K562 treated with DMSO at 1 percent for 24 hours (cell line): ENCODE results near the gene ITSN1. TPM values are rescaled to one million over a fixed set of nuclear protein-coding genes. Genes with fewer than 3 reads are reported as not detected.

Experiments
- total RNA-seq: library from RNA; unstranded; fragments of 300-600 nt; gene quantifications from 2 replicates; pipeline ENCODE4 v1.2.3, GENCODE V29; 2022; ENCODE audit warnings: low read depth; ENCODE audit not compliant: insufficient read depth

Gene ITSN1
- 6.0 and 8.6 TPM in 2 replicates for total RNA-seq

DNA sequence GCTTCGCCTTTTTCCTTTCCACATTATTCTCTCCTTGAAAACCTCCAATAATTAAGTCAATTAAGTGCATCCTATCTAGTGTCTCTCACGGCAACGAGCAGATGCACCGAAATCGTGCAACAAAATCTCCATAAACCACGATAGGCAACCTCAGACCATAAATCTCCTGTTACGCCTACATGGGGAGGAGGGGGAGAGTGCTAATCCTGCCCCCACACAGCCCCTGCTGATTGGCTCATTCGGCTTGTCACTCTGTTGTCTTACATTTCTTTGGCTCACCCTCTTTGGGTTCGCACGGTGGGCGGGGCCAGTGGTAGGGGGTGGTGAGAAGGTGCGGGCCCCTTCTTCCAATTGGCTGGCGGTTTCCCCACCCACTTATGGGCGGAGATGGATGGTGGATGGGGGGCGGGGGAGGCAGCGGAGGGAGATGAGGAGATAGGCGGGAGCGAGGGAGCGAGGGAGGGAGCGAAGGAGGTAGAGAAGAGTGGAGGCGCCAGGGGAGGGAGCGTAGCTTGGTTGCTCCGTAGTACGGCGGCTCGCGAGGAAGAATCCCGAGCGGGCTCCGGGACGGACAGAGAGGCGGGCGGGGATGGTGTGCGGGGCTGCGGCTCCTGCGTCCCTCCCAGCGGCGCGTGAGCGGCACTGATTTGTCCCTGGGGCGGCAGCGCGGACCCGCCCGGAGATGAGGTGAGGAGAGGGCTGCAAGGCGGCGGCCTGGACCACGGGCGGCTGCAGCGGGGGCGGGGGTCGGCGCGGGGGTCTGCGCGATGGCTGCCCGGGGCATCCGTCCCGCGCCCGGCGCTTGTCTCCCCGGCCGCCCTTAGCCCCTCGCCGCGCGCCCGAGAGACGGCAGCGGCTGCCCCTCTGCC, at the start of gene ITSN1:
TSS of gene ITSN1 (plus strand) at position 475 of the 869 bp plus-strand sequence. CDS start 76,328 bp downstream, outside the sequence.

DNA sequence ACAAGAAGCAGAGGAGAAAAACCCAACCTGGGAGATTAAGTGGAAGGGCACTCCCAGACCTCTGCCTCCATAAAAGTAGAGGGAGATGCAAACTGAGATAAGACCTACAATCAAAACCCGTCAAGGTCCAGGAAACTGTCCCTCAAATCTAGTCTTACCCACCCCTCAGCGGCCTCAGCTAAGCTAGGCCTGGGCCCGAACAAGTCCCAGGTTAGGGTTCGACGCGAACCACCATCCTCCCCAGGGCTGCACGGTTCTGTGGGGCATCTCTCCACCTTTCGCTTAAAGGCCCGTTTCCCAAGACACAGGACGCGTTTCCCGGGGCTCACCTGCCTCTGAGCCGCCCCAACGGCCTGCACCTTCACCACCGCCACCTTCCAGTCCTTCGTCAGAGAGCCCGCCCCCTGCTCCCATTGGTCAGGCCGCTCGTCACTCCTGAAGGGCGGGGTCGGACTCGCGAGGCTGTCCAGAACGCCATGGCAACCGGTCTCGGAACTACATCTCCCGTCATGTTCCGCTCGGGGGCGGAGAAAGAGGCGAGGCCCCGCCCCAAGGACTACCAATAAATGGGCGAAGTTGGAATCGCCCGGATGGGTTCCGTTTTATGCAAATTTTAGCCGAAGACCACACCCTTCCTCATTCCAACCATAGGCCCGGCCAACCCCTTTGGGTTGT, 812 bp upstream of the ITSN1 start, which contains the start of gene CRYZL1:
TSS of gene CRYZL1 (minus strand) at position 390 of the 675 bp plus-strand sequence. CDS start 10,190 bp downstream, outside the sequence.

DNA sequence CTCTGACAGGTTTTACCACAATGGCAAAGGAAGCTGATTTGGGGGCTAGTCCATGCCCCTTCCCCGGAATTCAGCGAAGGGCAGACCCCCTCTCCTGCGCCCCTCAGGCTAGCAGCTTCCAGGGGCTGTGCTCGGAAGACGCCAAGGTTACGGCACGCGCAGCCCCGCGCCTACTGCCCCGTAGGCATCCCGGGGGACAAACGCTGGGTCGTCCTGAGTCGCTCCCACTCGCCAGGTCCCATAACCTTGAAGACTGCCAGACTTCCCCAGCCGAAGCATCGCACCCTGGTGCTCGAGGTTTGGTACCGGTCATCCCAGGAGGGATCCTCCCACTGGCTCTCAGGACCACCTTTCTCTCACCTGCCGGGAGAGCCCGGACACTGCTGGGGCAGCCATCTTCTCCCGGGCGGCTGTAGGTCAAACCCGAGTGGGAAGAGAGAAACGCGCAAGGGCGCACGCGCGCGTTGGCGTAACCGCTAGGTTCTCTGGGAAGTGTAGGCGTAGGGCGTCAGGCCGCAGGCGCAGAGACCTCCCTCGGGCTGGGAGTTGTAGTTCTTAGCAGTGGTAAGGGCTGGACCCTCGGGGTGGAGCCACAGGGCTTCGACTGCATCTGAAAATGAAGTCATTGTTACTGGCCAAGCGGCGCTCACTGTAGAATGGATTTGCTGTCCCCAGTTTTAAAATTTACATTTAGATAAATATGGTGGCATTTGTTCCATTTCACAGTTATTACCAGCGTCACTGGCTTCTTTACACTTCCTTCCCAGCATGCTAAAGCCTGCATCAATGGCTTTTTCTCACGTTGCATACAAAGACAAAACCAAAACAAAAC, 273.3 kb downstream of the ITSN1 start, which contains the start of gene ATP5PO:
TSS of gene ATP5PO (minus strand) at position 437 of the 832 bp plus-strand sequence. CDS start at position 396, 41 bp downstream.

Other genes with a start within 250 kb of the ITSN1 start
- gene IFNGR2, start 239.1 kb upstream of the ITSN1 start, total RNA-seq = 38.1 and 41.0 TPM in 2 replicates
- 20.6 and 23.6 TPM in 2 replicates for gene TMEM50B, start 162.5 kb upstream of the ITSN1 start, total RNA-seq
- gene DNAJC28, start 150.8 kb upstream of the ITSN1 start, total RNA-seq = 1.1 and 1.3 TPM in 2 replicates
- 66.1 and 68.3 TPM in 2 replicates for gene GART, start 100.4 kb upstream of the ITSN1 start, total RNA-seq
- gene SON, start 99.5 kb upstream of the ITSN1 start, total RNA-seq = 133 and 139 TPM in 2 replicates
- gene DONSON, start 53.8 kb upstream of the ITSN1 start, total RNA-seq = 41.1 and 44.2 TPM in 2 replicates
- gene CRYZL1, start 760 bp upstream of the ITSN1 start, total RNA-seq = 22.1 and 25.7 TPM in 2 replicates